HEK293 (cell line): Measurements from ENCODE around the gene HSP90AA1.
"Not testable (repeated sequence)": the region's sequence is repeated elsewhere in the genome, so short reads cannot be mapped to it uniquely, and the experiment has no call there.

ENCODE experiments used
- CTCF ChIP-seq: fragments of 450-650 bp; formaldehyde crosslinking; IDR thresholded peaks from 2 replicates; pipeline ENCODE4 v1.5.1; 2016; ENCODE audit warnings: missing biosample characterization, missing genetic modification characterization
- TRIM28 ChIP-seq: IDR thresholded peaks from 2 replicates; pipeline ENCODE4 v1.6.1; 2011; ENCODE audit warnings: low read length, control low read depth, borderline replicate concordance

GRCh38 chr14:102134021-102134420 is 47.2 kb upstream of the HSP90AA1 start:
- not testable (repeated sequence) for TF ChIP-seq CTCF, TRIM28
